Ovary (tissue), 9 donors: Measurements from ENCODE around the gene DPY30. TPM values are rescaled to one million over a fixed set of nuclear protein-coding genes. Genes with fewer than 3 reads are reported as not detected.

Experiments used
- DNase-seq, 5 donors: peaks; one replicate each; pipeline ENCODE4 v3.0.0-alpha.2; 2019 to 2020
- H3K27ac ChIP-seq, 2 donors: fragments of 200-600 bp; one replicate each; pipeline versions ENCODE4 v1.5.1 to v1.8.0; 2019 to 2022
- H3K27me3 ChIP-seq: fragments of 200-600 bp; one replicate; pipeline ENCODE4 v1.8.0; 2022
- H3K36me3 ChIP-seq: fragments of 200-600 bp; sonication (generic); one replicate; pipeline ENCODE4 v1.5.1; 2019
- H3K4me1 ChIP-seq: one replicate; pipeline ENCODE4 v1.8.1; 2013; ENCODE audit warnings: mild to moderate bottlenecking, moderate library complexity; ENCODE audit not compliant: insufficient read depth
- H3K4me3 ChIP-seq: fragments of 200-600 bp; sonication (generic); one replicate; pipeline ENCODE4 v1.5.1; 2017
- H3K9me3 ChIP-seq, 2 donors: fragments of 200-600 bp in 1 of 2; sonication (generic) in 1 of 2; one replicate each; pipeline versions ENCODE4 v1.5.1 to v1.8.1; 2013 to 2019; ENCODE audit warnings: mild to moderate bottlenecking in 1 of 2, moderate library complexity in 1 of 2
- EP300 ChIP-seq: sonication (generic); formaldehyde crosslinking; IDR thresholded peaks from one replicate; pipeline ENCODE4 v1.6.1; 2017; ENCODE audit warnings: antibody characterized with exemption
- POLR2A ChIP-seq: fragments of 450-650 bp; IDR thresholded peaks from one replicate; pipeline ENCODE4 v1.6.1; 2017; ENCODE audit warnings: antibody characterized with exemption, mild to moderate bottlenecking, moderate library complexity
- WGBS, 3 donors: extraction: QIAGEN DNeasy Blood & Tissue Kit in 1 of 3; methylation state at CpG; one replicate each; pipeline versions ENCODE4 v1.1.5 to v1.1.7; 2013 to 2017; 5-methylcytosine and 5-hydroxymethylcytosine counted together
- intact Hi-C, 4 donors: fragments of 100-400 bp; cut with DNase I; formaldehyde crosslinking; loops; one replicate each; pipeline versions ENCODE4 v1.11.0 to v1.15.1; 2022 to 2023
- polyA plus RNA-seq, 2 donors: library from polyadenylated mRNA; stranded (reverse); fragments of 200-250 nt in 1 of 2; fragments of 350-450 nt in 1 of 2; fragmentation: Illumina TruSeq in 1 of 2; extraction: RNeasy Lipid Tissue Mini Kit (QIAGEN cat#74804) in 1 of 2; gene quantifications; one replicate each; pipeline ENCODE4 v1.2.3, GENCODE V29; 2013 to 2014
- total RNA-seq, 7 donors: library from RNA; depleted of rRNA in 2 of 7; stranded (reverse); fragments of >200 nt in 2 of 7; fragmentation: NEBNext Ultra II Directional in 3 of 7; extraction: Animal tissue kit (Norgen Biotek cat#: 25700) in 3 of 7; gene quantifications; one replicate each; pipeline versions ENCODE4 v1.1.0 to v1.2.4, GENCODE V29; 2016 to 2023
- TF ChIP-seq, protein P1 (sequence below), 3 donors: fragments of 450-650 bp in 2 of 3; fragments of 200-600 bp in 1 of 3; IDR thresholded peaks; one replicate each; pipeline versions ENCODE4 v1.5.1 to v1.8.0; 2016 to 2022; ENCODE audit warnings: antibody characterized with exemption in 3 of 3, mild to moderate bottlenecking in 1 of 3
- donor health status: DM: no; HTN: no; CAD: no; lungs with moderate emphysema.
- donor health status: DM: no; HTN: no; CAD: no.
- donor health status: Bipolar disorder and iron deficiency.
- donor health status: DM: yes; HTN: yes; CAD: no.
- donor health status: DM: no; HTN: no; CAD: no.
- donor health status: DM: yes; HTN: yes; CAD: no.

The DPY30 gene
- total and polyA plus RNA-seq, 9 donors = 37.7 to 83.2 (median 53.9) TPM

DNA sequence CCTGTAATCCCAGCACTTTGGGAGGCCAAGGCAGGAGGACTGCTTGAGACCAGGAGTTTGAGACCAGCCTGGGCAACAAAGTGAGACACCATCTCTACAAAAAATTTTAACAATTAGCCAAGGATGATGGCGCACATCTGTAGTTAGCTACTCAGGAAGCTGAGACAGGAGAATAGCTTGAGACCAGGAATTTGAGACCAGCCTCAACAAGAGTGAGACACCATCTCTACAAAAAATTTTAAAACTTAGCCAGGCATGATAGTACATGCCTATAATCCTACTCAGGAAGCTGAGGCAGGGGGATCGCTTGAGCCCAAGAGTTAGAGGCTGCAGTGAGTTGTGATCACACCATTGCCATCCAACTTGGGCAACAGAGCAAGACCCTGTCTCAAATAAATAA is 35.8 kb downstream of the DPY30 start:
- 96 to 100% (median 100%) methylated on average over 2 of the region's 2 CpGs for WGBS, 3 donors
- H3K9me3 ChIP-seq = no peaks in the 10 kb centered on the region

DNA sequence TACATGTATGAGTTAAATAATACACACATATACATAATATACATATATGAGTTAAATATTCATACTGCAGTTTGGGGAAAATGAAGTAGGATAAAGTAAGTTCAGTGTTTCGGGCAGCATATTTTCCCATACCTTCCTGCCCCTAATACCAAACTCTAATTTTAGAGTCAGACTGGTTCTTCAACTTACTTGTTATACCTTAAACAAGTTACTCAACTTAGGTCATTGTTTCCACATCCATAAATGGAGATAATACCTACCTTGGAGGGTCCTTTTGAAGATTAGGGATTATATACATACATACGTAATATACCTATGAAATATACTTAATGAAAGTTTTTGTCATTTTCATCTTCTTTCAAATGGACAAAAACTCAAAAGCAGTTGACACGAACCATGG is 37.2 kb downstream of the DPY30 start:
- no peak for TF ChIP-seq EP300
- TF ChIP-seq, protein P1, sequence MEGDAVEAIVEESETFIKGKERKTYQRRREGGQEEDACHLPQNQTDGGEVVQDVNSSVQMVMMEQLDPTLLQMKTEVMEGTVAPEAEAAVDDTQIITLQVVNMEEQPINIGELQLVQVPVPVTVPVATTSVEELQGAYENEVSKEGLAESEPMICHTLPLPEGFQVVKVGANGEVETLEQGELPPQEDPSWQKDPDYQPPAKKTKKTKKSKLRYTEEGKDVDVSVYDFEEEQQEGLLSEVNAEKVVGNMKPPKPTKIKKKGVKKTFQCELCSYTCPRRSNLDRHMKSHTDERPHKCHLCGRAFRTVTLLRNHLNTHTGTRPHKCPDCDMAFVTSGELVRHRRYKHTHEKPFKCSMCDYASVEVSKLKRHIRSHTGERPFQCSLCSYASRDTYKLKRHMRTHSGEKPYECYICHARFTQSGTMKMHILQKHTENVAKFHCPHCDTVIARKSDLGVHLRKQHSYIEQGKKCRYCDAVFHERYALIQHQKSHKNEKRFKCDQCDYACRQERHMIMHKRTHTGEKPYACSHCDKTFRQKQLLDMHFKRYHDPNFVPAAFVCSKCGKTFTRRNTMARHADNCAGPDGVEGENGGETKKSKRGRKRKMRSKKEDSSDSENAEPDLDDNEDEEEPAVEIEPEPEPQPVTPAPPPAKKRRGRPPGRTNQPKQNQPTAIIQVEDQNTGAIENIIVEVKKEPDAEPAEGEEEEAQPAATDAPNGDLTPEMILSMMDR (IDR thresholded peaks at IDR 0.05) = no peak
- TF ChIP-seq POLR2A = no peak
- no peaks in the 10 kb centered on the region for H3K4me1 ChIP-seq
- 89 to 93% (median 92%) methylated on average over 3 of the region's 3 CpGs for WGBS, 3 donors
- H3K36me3 ChIP-seq = no peaks in the 10 kb centered on the region
- H3K27ac ChIP-seq = no peak overlapping the region
- intact Hi-C loops = no loop called here
- H3K27me3 ChIP-seq = no peaks in the 10 kb centered on the region
- DNase-seq = no peak
- H3K4me3 ChIP-seq = no peak overlapping the region
- no peaks in the 10 kb centered on the region for H3K9me3 ChIP-seq

More for the DNA sequence above, 35.8 kb downstream of the DPY30 start:
- H3K27me3 ChIP-seq = no peaks in the 10 kb centered on the region
- H3K27ac ChIP-seq = no peak overlapping the region
- no peak for DNase-seq
- intact Hi-C loops = no loop called here
- peaks cover 3% of the 10 kb centered on the region for H3K4me1 ChIP-seq
- H3K4me3 ChIP-seq = no peak overlapping the region
- TF ChIP-seq, protein P1 (IDR thresholded peaks at IDR 0.05) = no peak
- TF ChIP-seq EP300 = no peak
- no peak for TF ChIP-seq POLR2A
- H3K36me3 ChIP-seq = no peaks in the 10 kb centered on the region

DNA sequence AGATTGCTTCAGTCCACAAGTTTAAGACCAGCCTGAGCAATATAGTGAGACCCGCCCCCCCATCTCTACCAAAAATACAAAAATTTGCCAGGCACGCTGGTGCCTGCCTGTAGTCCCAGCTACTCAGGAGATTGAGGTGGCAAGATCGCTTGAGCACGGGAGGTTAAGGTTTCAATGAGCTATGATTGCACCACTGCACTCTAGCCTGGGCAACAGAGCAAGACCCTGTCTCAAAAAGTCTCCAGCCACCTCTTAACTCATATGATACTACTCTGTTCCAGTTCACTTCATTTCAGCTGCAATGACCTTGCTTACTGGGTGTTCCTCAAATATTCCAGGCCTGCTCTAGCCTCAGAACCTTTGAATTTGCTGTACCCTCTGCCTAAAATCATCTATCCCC is 40.2 kb downstream of the DPY30 start:
- no peaks in the 10 kb centered on the region for H3K9me3 ChIP-seq
- intact Hi-C loops = no loop called here
- no peak overlapping the region for H3K27ac ChIP-seq
- DNase-seq = no peak
- no peak for TF ChIP-seq EP300
- TF ChIP-seq, protein P1 (IDR thresholded peaks at IDR 0.05) = no peak
- H3K27me3 ChIP-seq = no peaks in the 10 kb centered on the region
- no peak overlapping the region for H3K4me3 ChIP-seq
- H3K36me3 ChIP-seq = no peaks in the 10 kb centered on the region
- peaks cover 1% of the 10 kb centered on the region for H3K4me1 ChIP-seq
- WGBS, 3 donors = 97 to 99% (median 97%) methylated on average over 4 of the region's 4 CpGs

DNA sequence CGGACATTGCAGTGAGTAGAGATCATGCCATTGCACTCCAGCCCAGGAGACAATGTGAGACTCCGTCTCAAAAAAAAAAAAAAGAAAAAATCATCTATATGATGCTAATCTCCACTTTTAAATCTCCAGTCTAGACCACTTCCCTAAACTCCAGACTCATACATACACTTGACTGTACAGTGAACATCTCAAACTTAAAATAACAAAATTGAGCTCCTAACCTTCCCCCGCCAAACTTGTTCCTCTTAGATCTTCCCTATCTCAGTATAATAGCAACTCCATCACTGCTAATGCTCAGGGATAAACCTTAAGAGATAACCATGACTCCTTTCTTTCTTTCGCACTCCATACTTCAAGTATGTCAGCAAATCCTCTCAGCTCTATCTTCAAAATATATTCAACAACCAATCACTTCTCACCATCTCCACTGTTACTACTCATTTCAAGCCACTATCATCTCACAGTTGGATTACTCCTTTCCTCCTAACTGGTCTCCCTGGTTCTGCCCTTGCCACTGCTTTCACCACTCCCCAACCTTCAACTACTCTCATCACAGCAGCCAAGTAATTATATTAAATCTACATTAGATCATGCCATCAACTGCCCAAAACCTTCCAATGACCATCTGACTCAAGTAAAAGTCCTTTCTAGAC is 40.7 kb downstream of the DPY30 start:
- H3K4me1 ChIP-seq = peaks cover 1% of the 10 kb centered on the region
- H3K9me3 ChIP-seq = no peaks in the 10 kb centered on the region
- intact Hi-C loops = no loop called here
- no peaks in the 10 kb centered on the region for H3K27me3 ChIP-seq
- no peak overlapping the region for H3K27ac ChIP-seq
- 96 to 98% (median 97%) methylated on average over 4 of the region's 4 CpGs for WGBS, 3 donors
- no peak for DNase-seq
- no peak overlapping the region for H3K4me3 ChIP-seq
- no peaks in the 10 kb centered on the region for H3K36me3 ChIP-seq
- TF ChIP-seq POLR2A (no peak), EP300 (no peak)
- TF ChIP-seq, protein P1 (IDR thresholded peaks at IDR 0.05) = no peak
